Skeletal muscle cell (primary cell): ENCODE results near the gene GPA33.

Experiments
- DNase-seq: peaks from one replicate; pipeline ENCODE4 v3.0.0-alpha.2; 2010; ENCODE audit warnings: low read depth
- H3K4me3 ChIP-seq: 2 replicates; pipeline ENCODE4 v1.5.1; 2011; ENCODE audit warnings: low read depth, mild to moderate bottlenecking, control low read depth, low read length, moderate library complexity

Gene GPA33

DNA sequence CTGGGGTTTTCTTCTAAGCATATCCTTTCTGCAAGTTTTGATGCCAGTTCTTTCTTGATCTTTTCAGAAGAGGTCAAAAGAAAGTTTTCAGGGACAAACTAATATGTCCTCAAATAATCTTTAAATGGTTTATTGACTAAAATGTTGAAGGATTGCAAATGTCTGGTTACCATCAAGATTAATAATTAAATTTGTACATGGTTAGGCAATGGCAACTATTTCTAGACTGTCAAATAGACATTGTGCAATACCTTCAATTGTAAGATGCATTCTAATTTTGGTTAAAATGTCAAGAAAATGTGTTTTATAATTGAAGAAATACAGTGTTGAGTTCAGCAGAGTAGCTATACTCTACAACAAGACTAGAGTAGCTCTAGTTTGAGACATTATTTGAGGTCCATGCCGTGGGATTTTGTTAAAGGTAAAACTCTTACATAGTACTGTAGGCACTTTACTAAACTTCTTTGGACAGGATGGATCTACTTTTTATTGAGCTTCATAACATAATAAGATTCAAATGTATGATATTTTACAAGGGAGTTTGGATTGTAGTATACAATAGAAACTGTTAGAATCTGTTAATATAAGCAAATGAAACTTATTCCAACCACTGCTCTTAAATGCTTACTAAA is 78.5 kb downstream of the GPA33 start:
- DNase-seq = no peak
- H3K4me3 ChIP-seq = no peak overlapping the region

GRCh38 chr1:167003711-167004110 is 86.5 kb downstream of the GPA33 start:
- DNase-seq = no peak
- H3K4me3 ChIP-seq = no peak overlapping the region
